Measurements from ENCODE around the gene EPSTI1.

DNA sequence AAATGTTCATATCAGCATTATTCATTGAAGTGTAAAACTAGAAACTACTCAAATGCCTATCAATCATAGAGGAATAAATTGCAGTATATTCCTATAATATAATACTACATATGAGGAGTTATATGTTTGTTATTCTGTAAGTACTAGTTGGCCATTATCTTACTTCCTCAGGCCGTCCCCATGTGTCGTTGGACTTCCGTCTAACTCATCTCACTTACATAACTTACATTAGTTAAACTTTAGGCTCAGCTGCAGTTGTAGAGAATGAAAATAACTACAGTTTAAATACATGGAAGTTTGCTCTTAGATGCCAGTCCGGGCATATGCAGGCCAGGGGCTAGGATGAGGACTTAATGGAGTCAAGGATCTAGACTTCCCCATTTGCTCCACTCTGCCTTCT is 8.6 kb upstream of the EPSTI1 start:
- TF ChIP-seq, protein P1, sequence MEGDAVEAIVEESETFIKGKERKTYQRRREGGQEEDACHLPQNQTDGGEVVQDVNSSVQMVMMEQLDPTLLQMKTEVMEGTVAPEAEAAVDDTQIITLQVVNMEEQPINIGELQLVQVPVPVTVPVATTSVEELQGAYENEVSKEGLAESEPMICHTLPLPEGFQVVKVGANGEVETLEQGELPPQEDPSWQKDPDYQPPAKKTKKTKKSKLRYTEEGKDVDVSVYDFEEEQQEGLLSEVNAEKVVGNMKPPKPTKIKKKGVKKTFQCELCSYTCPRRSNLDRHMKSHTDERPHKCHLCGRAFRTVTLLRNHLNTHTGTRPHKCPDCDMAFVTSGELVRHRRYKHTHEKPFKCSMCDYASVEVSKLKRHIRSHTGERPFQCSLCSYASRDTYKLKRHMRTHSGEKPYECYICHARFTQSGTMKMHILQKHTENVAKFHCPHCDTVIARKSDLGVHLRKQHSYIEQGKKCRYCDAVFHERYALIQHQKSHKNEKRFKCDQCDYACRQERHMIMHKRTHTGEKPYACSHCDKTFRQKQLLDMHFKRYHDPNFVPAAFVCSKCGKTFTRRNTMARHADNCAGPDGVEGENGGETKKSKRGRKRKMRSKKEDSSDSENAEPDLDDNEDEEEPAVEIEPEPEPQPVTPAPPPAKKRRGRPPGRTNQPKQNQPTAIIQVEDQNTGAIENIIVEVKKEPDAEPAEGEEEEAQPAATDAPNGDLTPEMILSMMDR (IDR thresholded peaks at IDR 0.05; ENCODE audit: poor library complexity, severe bottlenecking) = no peak
- TF ChIP-seq MXI1 (conservative IDR thresholded peaks at IDR 0.05; ENCODE audit: poor library complexity, severe bottlenecking) (no peak), POLR2AphosphoS5 (IDR thresholded peaks at IDR 0.05) (no peak)
